ENCODE data around the gene FGF21.

Gene FGF21

GRCh38 chr19:48722196-48722708 lies 33.1 kb upstream of the FGF21 start:
- no peak overlapping the region for H3K27ac ChIP-seq
- H3K36me3 ChIP-seq (ENCODE audit: insufficient read depth, low read length) = no peaks in the 10 kb centered on the region
- H3K9me3 ChIP-seq (ENCODE audit: low read depth, low read length) = no peaks in the 10 kb centered on the region
- TF ChIP-seq EZH2 (IDR thresholded peaks at IDR 0.05) (no peak), POLR2AphosphoS5 (IDR thresholded peaks at IDR 0.05; ENCODE audit: borderline replicate concordance, low read depth, low read length) (no peak), FOXP2 (optimal IDR thresholded peaks at IDR 0.05; ENCODE audit: control extremely low read depth, extremely low read length, insufficient read depth) (no peak)
- no peak for DNase-seq (ENCODE audit: low read depth, low spot score)
- H3K9ac ChIP-seq (ENCODE audit: insufficient read length) = no peak overlapping the region
- no peak overlapping the region for H3K4me3 ChIP-seq

- Histone ChIP-seq H3K9me3 (ENCODE audit: low read depth, low read length) (no peaks in the 10 kb centered on the region), H3K27ac (peak overlapping the region; percentile 98), H3K36me3 (ENCODE audit: insufficient read depth, low read length) (no peaks in the 10 kb centered on the region), H3K9ac (ENCODE audit: insufficient read length) (peak overlapping the region; percentile 65), H3K4me3 (peak overlapping the region; percentile 61)
- TF ChIP-seq POLR2AphosphoS5 (IDR thresholded peaks at IDR 0.05; ENCODE audit: borderline replicate concordance, low read depth, low read length) = no peak
- DNase-seq (ENCODE audit: low read depth, low spot score) = peak; percentile 94
These were observed 30.2 kb upstream of the FGF21 start for GRCh38 chr19:48724796-48725753.

GRCh38 chr19:48726556-48726955 lies 28.8 kb upstream of the FGF21 start:
- no peak for DNase-seq (ENCODE audit: low read depth, low spot score)
- H3K9ac ChIP-seq (ENCODE audit: insufficient read length) = no peak overlapping the region
- TF ChIP-seq EZH2 (IDR thresholded peaks at IDR 0.05) (no peak), FOXP2 (optimal IDR thresholded peaks at IDR 0.05; ENCODE audit: control extremely low read depth, extremely low read length, insufficient read depth) (no peak), POLR2AphosphoS5 (IDR thresholded peaks at IDR 0.05; ENCODE audit: borderline replicate concordance, low read depth, low read length) (no peak)
- no peaks in the 10 kb centered on the region for H3K9me3 ChIP-seq (ENCODE audit: low read depth, low read length)
- no peaks in the 10 kb centered on the region for H3K36me3 ChIP-seq (ENCODE audit: insufficient read depth, low read length)
- no peak overlapping the region for H3K27ac ChIP-seq
- no peak overlapping the region for H3K4me3 ChIP-seq

GRCh38 chr19:48728911-48729664 lies 26.2 kb upstream of the FGF21 start:
- no peak overlapping the region for H3K27ac ChIP-seq
- no peak overlapping the region for H3K9ac ChIP-seq (ENCODE audit: insufficient read length)
- TF ChIP-seq FOXP2 (optimal IDR thresholded peaks at IDR 0.05; ENCODE audit: control extremely low read depth, extremely low read length, insufficient read depth) (no peak), POLR2AphosphoS5 (IDR thresholded peaks at IDR 0.05; ENCODE audit: borderline replicate concordance, low read depth, low read length) (no peak), EZH2 (IDR thresholded peaks at IDR 0.05) (no peak)
- H3K36me3 ChIP-seq (ENCODE audit: insufficient read depth, low read length) = no peaks in the 10 kb centered on the region
- no peak for DNase-seq (ENCODE audit: low read depth, low spot score)
- no peak overlapping the region for H3K4me3 ChIP-seq
- H3K9me3 ChIP-seq (ENCODE audit: low read depth, low read length) = no peaks in the 10 kb centered on the region

GRCh38 chr19:48731452-48731851 lies 23.9 kb upstream of the FGF21 start:
- TF ChIP-seq FOXP2 (optimal IDR thresholded peaks at IDR 0.05; ENCODE audit: control extremely low read depth, extremely low read length, insufficient read depth) (no peak), EZH2 (IDR thresholded peaks at IDR 0.05) (no peak), POLR2AphosphoS5 (IDR thresholded peaks at IDR 0.05; ENCODE audit: borderline replicate concordance, low read depth, low read length) (no peak)
- no peak overlapping the region for H3K4me3 ChIP-seq
- DNase-seq (ENCODE audit: low read depth, low spot score) = no peak
- no peaks in the 10 kb centered on the region for H3K36me3 ChIP-seq (ENCODE audit: insufficient read depth, low read length)
- no peaks in the 10 kb centered on the region for H3K9me3 ChIP-seq (ENCODE audit: low read depth, low read length)
- H3K9ac ChIP-seq (ENCODE audit: insufficient read length) = no peak overlapping the region
- no peak overlapping the region for H3K27ac ChIP-seq

GRCh38 chr19:48734625-48735024 lies 20.7 kb upstream of the FGF21 start:
- Histone ChIP-seq H3K4me3 (no peak overlapping the region), H3K9ac (ENCODE audit: insufficient read length) (no peak overlapping the region), H3K27ac (no peak overlapping the region), H3K9me3 (ENCODE audit: low read depth, low read length) (no peaks in the 10 kb centered on the region), H3K36me3 (ENCODE audit: insufficient read depth, low read length) (no peaks in the 10 kb centered on the region)
- TF ChIP-seq EZH2 (IDR thresholded peaks at IDR 0.05) = no peak
- TF ChIP-seq FOXP2 (optimal IDR thresholded peaks at IDR 0.05; ENCODE audit: control extremely low read depth, extremely low read length, insufficient read depth) = no peak
- no peak for TF ChIP-seq POLR2AphosphoS5 (IDR thresholded peaks at IDR 0.05; ENCODE audit: borderline replicate concordance, low read depth, low read length)
- no peak for DNase-seq (ENCODE audit: low read depth, low spot score)

- H3K4me3 ChIP-seq = no peak overlapping the region
- no peak overlapping the region for H3K9ac ChIP-seq (ENCODE audit: insufficient read length)
- DNase-seq (ENCODE audit: low read depth, low spot score) = no peak
- TF ChIP-seq EZH2 (IDR thresholded peaks at IDR 0.05) (no peak), POLR2AphosphoS5 (IDR thresholded peaks at IDR 0.05; ENCODE audit: borderline replicate concordance, low read depth, low read length) (no peak), FOXP2 (optimal IDR thresholded peaks at IDR 0.05; ENCODE audit: control extremely low read depth, extremely low read length, insufficient read depth) (no peak)
- no peaks in the 10 kb centered on the region for H3K36me3 ChIP-seq (ENCODE audit: insufficient read depth, low read length)
- H3K27ac ChIP-seq = no peak overlapping the region
- H3K9me3 ChIP-seq (ENCODE audit: low read depth, low read length) = no peaks in the 10 kb centered on the region
These were observed 20.2 kb upstream of the FGF21 start for GRCh38 chr19:48735031-48735615.

Data from SK-N-MC (cell line).